HCT116 (cell line): ENCODE results near the gene PRRT2. TPM values are rescaled to one million over a fixed set of nuclear protein-coding genes. Genes with fewer than 3 reads are reported as not detected.

Experiments used
- ATAC-seq: fragments of 200-7000 bp; cut with Tn5 transposase; 2 replicates; pipeline ENCODE4 v1.9.1; 2020; ENCODE audit warnings: mild to moderate bottlenecking, moderate library complexity
- BruUV-seq: library from RNA; stranded (reverse); fragments of 400-500 nt; replicated peaks from 2 replicates; lab custom pipeline; 2021; lab: Mats Ljungman, UMichigan
- CTCF ChIA-PET: fragments of 300-600 bp; sonication (Branson Sonifier 250); formaldehyde crosslinking; loops from one replicate; lab custom pipeline; 2021; ENCODE audit warnings: antibody characterized with exemption; lab: Charles Lee
- POLR2A ChIA-PET: fragments of 300-600, 350-600 bp; sonication (Branson Sonifier 250); formaldehyde crosslinking; loops from one replicate; lab custom pipeline; 2021; ENCODE audit warnings: antibody characterized with exemption; lab: Charles Lee
- RAD21 ChIA-PET, 2 experiments: fragments of 300-600 bp; sonication (Branson Sonifier 250); formaldehyde crosslinking; loops; one replicate each; lab custom pipeline; 2023; ENCODE audit warnings: low total read pairs in 2 of 2; ENCODE audit not compliant: uncharacterized antibody in 2 of 2, unreplicated experiment in 2 of 2, low non-redundant PET in 1 of 2; lab: Charles Lee
- DNase-seq: peaks from one replicate; pipeline ENCODE4 v3.0.0-alpha.2; 2010; ENCODE audit warnings: low read depth, low spot score
- H2AFZ ChIP-seq: fragments of 200-600 bp; shearing (Covaris generic), sonication (generic); 2 replicates; pipeline ENCODE4 v1.6.1; 2017; ENCODE audit warnings: low read depth, mixed run types, mixed read lengths, antibody characterized with exemption, low read length; ENCODE audit not compliant: poor library complexity, severe bottlenecking
- H3K27ac ChIP-seq: 2 replicates; pipeline ENCODE4 v1.5.1; 2012; ENCODE audit warnings: low read depth, low read length
- H3K27me3 ChIP-seq: fragments of 200-600 bp; sonication (generic); 2 replicates; pipeline ENCODE4 v1.6.1; 2016; ENCODE audit warnings: mixed run types, low read length, mixed read lengths; ENCODE audit not compliant: insufficient read depth
- H3K36me3 ChIP-seq, 2 experiments: fragments of 200-500 bp in 1 of 2; fragments of 200-600 bp in 1 of 2; sonication (Bioruptor generic) in 1 of 2; sonication (generic) in 1 of 2; 2 replicates each; pipeline versions ENCODE4 v1.5.1 to v1.6.1; 2014 to 2016; ENCODE audit warnings: low read length in 2 of 2, inconsistent platforms in 1 of 2, mixed read lengths in 1 of 2, mixed run types in 1 of 2; ENCODE audit not compliant: insufficient read depth in 2 of 2, control insufficient read depth in 1 of 2
- H3K4me1 ChIP-seq, 2 experiments: fragments of 200-600 bp in 1 of 2; sonication (generic) in 1 of 2; 2 replicates each; pipeline versions ENCODE4 v1.5.1 to v1.6.1; 2012 to 2017; ENCODE audit warnings: low read length in 2 of 2, inconsistent platforms in 1 of 2, mild to moderate bottlenecking in 1 of 2, mixed read lengths in 1 of 2, mixed run types in 1 of 2, moderate library complexity in 1 of 2; ENCODE audit not compliant: insufficient read depth in 2 of 2, control insufficient read depth in 1 of 2
- H3K4me2 ChIP-seq: fragments of 200-600 bp; sonication (generic); 2 replicates; pipeline ENCODE4 v1.6.1; 2017; ENCODE audit warnings: mixed run types, low read length, mixed read lengths
- H3K4me3 ChIP-seq, 2 experiments: fragments of 200-600 bp in 1 of 2; sonication (generic) in 1 of 2; replicated peaks in 1 of 2; 2 replicates each; pipeline ENCODE4 v1.5.1; 2011 to 2016; ENCODE audit warnings: low read length in 2 of 2, control low read depth in 1 of 2, low read depth in 1 of 2, mild to moderate bottlenecking in 1 of 2, mixed read lengths in 1 of 2, mixed run types in 1 of 2
- H3K79me2 ChIP-seq: fragments of 200-600 bp; sonication (generic); 2 replicates; pipeline ENCODE4 v1.6.1; 2017; ENCODE audit warnings: mild to moderate bottlenecking, mixed run types, low read length, moderate library complexity, mixed read lengths; ENCODE audit not compliant: insufficient read depth
- H3K9ac ChIP-seq: fragments of 200-600 bp; sonication (generic); 2 replicates; pipeline ENCODE4 v1.6.1; 2016; ENCODE audit warnings: low read length, mixed read lengths
- H3K9me2 ChIP-seq: fragments of 200-600 bp; sonication (generic), shearing (Covaris generic); 2 replicates; pipeline ENCODE4 v1.6.1; 2017; ENCODE audit warnings: mixed run types, mild to moderate bottlenecking, moderate library complexity; ENCODE audit not compliant: insufficient read depth
- H3K9me3 ChIP-seq, 2 experiments: fragments of 200-500 bp in 1 of 2; fragments of 200-600 bp in 1 of 2; sonication (Bioruptor generic) in 1 of 2; sonication (generic) in 1 of 2; 2 replicates each; pipeline ENCODE4 v1.6.1; 2014 to 2017; ENCODE audit warnings: low read length in 2 of 2, mixed read lengths in 2 of 2, inconsistent platforms in 1 of 2, low read depth in 1 of 2, mild to moderate bottlenecking in 1 of 2, mixed run types in 1 of 2, moderate library complexity in 1 of 2; ENCODE audit not compliant: control insufficient read depth in 1 of 2, insufficient read depth in 1 of 2
- H4K20me1 ChIP-seq: fragments of 200-600 bp; sonication (generic), shearing (Covaris generic); 2 replicates; pipeline ENCODE4 v1.6.1; 2017; ENCODE audit warnings: mixed run types, mild to moderate bottlenecking, moderate library complexity; ENCODE audit not compliant: insufficient read depth
- ATF3 ChIP-seq: IDR thresholded peaks from 2 replicates; pipeline ENCODE4 v1.6.1; 2012
- CBX3 ChIP-seq: IDR thresholded peaks from 2 replicates; pipeline ENCODE4 v1.6.1; 2012; ENCODE audit warnings: low read depth
- CEBPB ChIP-seq: IDR thresholded peaks from 2 replicates; pipeline ENCODE4 v1.6.1; 2012; ENCODE audit warnings: low read depth
- EGR1 ChIP-seq: IDR thresholded peaks from 2 replicates; pipeline ENCODE4 v1.6.1; 2012; ENCODE audit warnings: low read depth
- ELF1 ChIP-seq: IDR thresholded peaks from 2 replicates; pipeline ENCODE4 v1.6.1; 2012; ENCODE audit warnings: low read depth, borderline replicate concordance
- EZH2 ChIP-seq: fragments of 200-600 bp; sonication (generic); IDR thresholded peaks from 2 replicates; pipeline ENCODE4 v1.6.1; 2017; ENCODE audit warnings: antibody characterized with exemption, mixed run types
- EZH2phosphoT487 ChIP-seq: fragments of 200-600 bp; IDR thresholded peaks from 2 replicates; pipeline ENCODE4 v1.6.1; 2018; ENCODE audit warnings: antibody characterized with exemption, borderline replicate concordance
- FOSL1 ChIP-seq: IDR thresholded peaks from 2 replicates; pipeline ENCODE4 v1.6.1; 2012; ENCODE audit warnings: low read depth
- JUND ChIP-seq: IDR thresholded peaks from 2 replicates; pipeline ENCODE4 v1.6.1; 2012
- MAX ChIP-seq: IDR thresholded peaks from 2 replicates; pipeline ENCODE4 v1.6.1; 2012
- POLR2A ChIP-seq: IDR thresholded peaks from 2 replicates; pipeline ENCODE4 v1.7.0; 2011; ENCODE audit warnings: borderline replicate concordance; ENCODE audit not compliant: insufficient read depth, insufficient read length; ENCODE audit errors: extremely low read depth
- POLR2AphosphoS5 ChIP-seq: IDR thresholded peaks from 2 replicates; pipeline ENCODE4 v1.6.1; 2011; ENCODE audit warnings: mild to moderate bottlenecking, low read depth, low read length, moderate library complexity
- RAD21 ChIP-seq: IDR thresholded peaks from 2 replicates; pipeline ENCODE4 v1.6.1; 2012; ENCODE audit warnings: low read depth, mild to moderate bottlenecking
- SIN3A ChIP-seq: IDR thresholded peaks from 2 replicates; pipeline ENCODE4 v1.6.1; 2012; ENCODE audit warnings: low read depth
- SP1 ChIP-seq: IDR thresholded peaks from 2 replicates; pipeline ENCODE4 v1.6.1; 2012; ENCODE audit warnings: low read depth
- SRF ChIP-seq: IDR thresholded peaks from 2 replicates; pipeline ENCODE4 v1.6.1; 2012; ENCODE audit warnings: low read depth
- YY1 ChIP-seq: IDR thresholded peaks from 2 replicates; pipeline ENCODE4 v1.6.1; 2011; ENCODE audit warnings: low read length, low read depth, moderate library complexity, mild to moderate bottlenecking; ENCODE audit not compliant: insufficient replicate concordance; ENCODE audit errors: extremely low read depth
- ZFX ChIP-seq: fragments of 450-650 bp; IDR thresholded peaks from 2 replicates; pipeline ENCODE4 v1.6.1; 2017
- ZNF274 ChIP-seq: fragments of 200-500 bp; sonication (Bioruptor generic); IDR thresholded peaks from 2 replicates; pipeline ENCODE4 v1.6.1; 2014; ENCODE audit warnings: mild to moderate bottlenecking, low read depth, low read length, inconsistent platforms
- intact Hi-C: fragments of 100-400 bp; cut with micrococcal nuclease; formaldehyde crosslinking; loops from 2 replicates; pipeline ENCODE4 v1.10.0; 2022
- total RNA-seq: library from RNA; stranded (reverse); gene quantifications from one replicate; pipeline ENCODE4 v1.2.1, GENCODE V29; 2021; ENCODE audit not compliant: unreplicated experiment
- TF ChIP-seq, protein P1 (sequence below): IDR thresholded peaks from 2 replicates; pipeline ENCODE4 v1.6.1; 2012; ENCODE audit warnings: low read depth
- TF ChIP-seq, protein P2 (sequence below): IDR thresholded peaks from 2 replicates; pipeline ENCODE4 v1.6.1; 2011; ENCODE audit warnings: mild to moderate bottlenecking, low read length, moderate library complexity; ENCODE audit not compliant: insufficient replicate concordance; ENCODE audit errors: extremely low read depth

Gene PRRT2
- total RNA-seq, 1 experiment from 2014 or later = 4.0 TPM

- H4K20me1 ChIP-seq = no peaks in the 10 kb centered on the region
- BruUV-seq = no TSS peak
- no peaks in the 10 kb centered on the region for H3K27me3 ChIP-seq
- no peaks in the 10 kb centered on the region for H3K9me3 ChIP-seq
- H3K4me3 ChIP-seq = peak within 1 kb of the TSS; percentile 85 to 89
- ChIA-PET RAD21 (no interaction called here), CTCF (interaction anchor here (0.8 to 3.0 kb wide), 4 partner anchors 15 to 46 kb away, joined by 3 to 19 read pairs (median 4); partner anchors contain the start of genes ASPHD1 and MVP), POLR2A (interaction anchor here (1.0 to 1.3 kb wide), 2 partner anchors 43 to 156 kb away, joined by 3 to 4 read pairs; partner anchors contain the start of gene MVP)
- peak within 1 kb of the TSS; percentile 80 for H3K27ac ChIP-seq
- H3K4me2 ChIP-seq = peak within 1 kb of the TSS; percentile 77
- no peaks in the 10 kb centered on the region for H3K9me2 ChIP-seq
- H3K9ac ChIP-seq = peak within 1 kb of the TSS; percentile 78
- H3K79me2 ChIP-seq = peaks cover 20% of the 10 kb centered on the region
- peaks cover 10 to 17% of the 10 kb centered on the region in 2 experiments for H3K36me3 ChIP-seq
- intact Hi-C loops = loop anchor here (5.0 kb wide), 1 partner anchor 46 kb away; the partner anchor contains the start of gene PAGR1
- peaks cover 0 to 15% of the 10 kb centered on the region in 2 experiments; a peak in 3 of 4 replicates for H3K4me1 ChIP-seq
- DNase-seq (peak; percentile 98), ATAC-seq (peak; percentile 99)
- peak within 1 kb of the TSS; percentile 87 for H2AFZ ChIP-seq
- TF ChIP-seq SP1 = peak; percentile 95
- peak; percentile 85 for TF ChIP-seq MAX
- TF ChIP-seq SRF = no peak; the same call in 1 of the 2 replicates
- TF ChIP-seq ZFX = peak; percentile 79; the same call in 1 of the 2 replicates
- TF ChIP-seq CBX3 = peak; percentile 75
- TF ChIP-seq ELF1 = no peak; the same call in 1 of the 2 replicates
- no peak for TF ChIP-seq ATF3
- TF ChIP-seq EZH2 = no peak
- peak; percentile 52 for TF ChIP-seq POLR2A
- TF ChIP-seq POLR2AphosphoS5 = peak; percentile 77
- no peak for TF ChIP-seq EZH2phosphoT487
- TF ChIP-seq, protein P1, sequence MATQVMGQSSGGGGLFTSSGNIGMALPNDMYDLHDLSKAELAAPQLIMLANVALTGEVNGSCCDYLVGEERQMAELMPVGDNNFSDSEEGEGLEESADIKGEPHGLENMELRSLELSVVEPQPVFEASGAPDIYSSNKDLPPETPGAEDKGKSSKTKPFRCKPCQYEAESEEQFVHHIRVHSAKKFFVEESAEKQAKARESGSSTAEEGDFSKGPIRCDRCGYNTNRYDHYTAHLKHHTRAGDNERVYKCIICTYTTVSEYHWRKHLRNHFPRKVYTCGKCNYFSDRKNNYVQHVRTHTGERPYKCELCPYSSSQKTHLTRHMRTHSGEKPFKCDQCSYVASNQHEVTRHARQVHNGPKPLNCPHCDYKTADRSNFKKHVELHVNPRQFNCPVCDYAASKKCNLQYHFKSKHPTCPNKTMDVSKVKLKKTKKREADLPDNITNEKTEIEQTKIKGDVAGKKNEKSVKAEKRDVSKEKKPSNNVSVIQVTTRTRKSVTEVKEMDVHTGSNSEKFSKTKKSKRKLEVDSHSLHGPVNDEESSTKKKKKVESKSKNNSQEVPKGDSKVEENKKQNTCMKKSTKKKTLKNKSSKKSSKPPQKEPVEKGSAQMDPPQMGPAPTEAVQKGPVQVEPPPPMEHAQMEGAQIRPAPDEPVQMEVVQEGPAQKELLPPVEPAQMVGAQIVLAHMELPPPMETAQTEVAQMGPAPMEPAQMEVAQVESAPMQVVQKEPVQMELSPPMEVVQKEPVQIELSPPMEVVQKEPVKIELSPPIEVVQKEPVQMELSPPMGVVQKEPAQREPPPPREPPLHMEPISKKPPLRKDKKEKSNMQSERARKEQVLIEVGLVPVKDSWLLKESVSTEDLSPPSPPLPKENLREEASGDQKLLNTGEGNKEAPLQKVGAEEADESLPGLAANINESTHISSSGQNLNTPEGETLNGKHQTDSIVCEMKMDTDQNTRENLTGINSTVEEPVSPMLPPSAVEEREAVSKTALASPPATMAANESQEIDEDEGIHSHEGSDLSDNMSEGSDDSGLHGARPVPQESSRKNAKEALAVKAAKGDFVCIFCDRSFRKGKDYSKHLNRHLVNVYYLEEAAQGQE = no peak
- TF ChIP-seq YY1 = peak; percentile 82
- peak; percentile 72; the same call in 1 of the 2 replicates for TF ChIP-seq SIN3A
- TF ChIP-seq JUND = peak; percentile 80
- no peak for TF ChIP-seq FOSL1
- TF ChIP-seq ZNF274 = no peak
- TF ChIP-seq, protein P2, sequence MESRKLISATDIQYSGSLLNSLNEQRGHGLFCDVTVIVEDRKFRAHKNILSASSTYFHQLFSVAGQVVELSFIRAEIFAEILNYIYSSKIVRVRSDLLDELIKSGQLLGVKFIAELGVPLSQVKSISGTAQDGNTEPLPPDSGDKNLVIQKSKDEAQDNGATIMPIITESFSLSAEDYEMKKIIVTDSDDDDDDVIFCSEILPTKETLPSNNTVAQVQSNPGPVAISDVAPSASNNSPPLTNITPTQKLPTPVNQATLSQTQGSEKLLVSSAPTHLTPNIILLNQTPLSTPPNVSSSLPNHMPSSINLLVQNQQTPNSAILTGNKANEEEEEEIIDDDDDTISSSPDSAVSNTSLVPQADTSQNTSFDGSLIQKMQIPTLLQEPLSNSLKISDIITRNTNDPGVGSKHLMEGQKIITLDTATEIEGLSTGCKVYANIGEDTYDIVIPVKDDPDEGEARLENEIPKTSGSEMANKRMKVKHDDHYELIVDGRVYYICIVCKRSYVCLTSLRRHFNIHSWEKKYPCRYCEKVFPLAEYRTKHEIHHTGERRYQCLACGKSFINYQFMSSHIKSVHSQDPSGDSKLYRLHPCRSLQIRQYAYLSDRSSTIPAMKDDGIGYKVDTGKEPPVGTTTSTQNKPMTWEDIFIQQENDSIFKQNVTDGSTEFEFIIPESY = peak; percentile 27
- peak; percentile 49 for TF ChIP-seq RAD21
- TF ChIP-seq EGR1 = no peak; the same call in 1 of the 2 replicates
- no peak for TF ChIP-seq CEBPB
Measured at GRCh38 chr16:29862884-29863668, 51.1 kb downstream of the PRRT2 start, which contains the start of gene CDIPT. Gene CDIPT (minus strand): TSS chr16:29863226. CDS start chr16:29862857, 369 bp downstream.
